ENCODE measurements around the gene KDM2A.

The KDM2A gene

DNA sequence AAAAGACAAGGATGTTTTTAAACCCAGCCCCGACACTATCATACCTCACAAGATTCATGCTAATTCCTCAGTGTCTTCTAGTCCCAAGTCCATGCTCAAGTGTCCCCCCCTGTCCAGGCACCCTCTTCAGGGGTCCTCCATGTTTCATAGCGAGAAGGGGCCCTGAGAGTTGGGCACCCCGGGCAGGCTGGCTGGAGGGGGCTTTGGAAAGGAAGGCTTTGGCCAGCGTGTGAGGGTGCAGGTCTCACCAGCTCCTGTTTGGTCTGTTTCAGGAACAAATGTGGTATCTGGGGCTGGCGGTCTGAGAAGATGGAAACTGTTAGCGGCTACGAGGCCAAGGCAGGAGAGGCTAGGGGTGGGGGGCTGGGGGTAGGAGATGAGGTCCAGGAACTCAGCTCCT lies 179.7 kb downstream of the KDM2A start:
- no peak for TF ChIP-seq CTCF (IDR thresholded peaks at IDR 0.05; ENCODE audit: low read depth, low read length)
- no peak for DNase-seq (ENCODE audit: extremely low read depth, low read depth)

GRCh38 chr11:67299471-67300191 lies 180.6 kb downstream of the KDM2A start:
- TF ChIP-seq CTCF (IDR thresholded peaks at IDR 0.05; ENCODE audit: low read depth, low read length) = no peak
- no peak for DNase-seq (ENCODE audit: extremely low read depth, low read depth)

DNA sequence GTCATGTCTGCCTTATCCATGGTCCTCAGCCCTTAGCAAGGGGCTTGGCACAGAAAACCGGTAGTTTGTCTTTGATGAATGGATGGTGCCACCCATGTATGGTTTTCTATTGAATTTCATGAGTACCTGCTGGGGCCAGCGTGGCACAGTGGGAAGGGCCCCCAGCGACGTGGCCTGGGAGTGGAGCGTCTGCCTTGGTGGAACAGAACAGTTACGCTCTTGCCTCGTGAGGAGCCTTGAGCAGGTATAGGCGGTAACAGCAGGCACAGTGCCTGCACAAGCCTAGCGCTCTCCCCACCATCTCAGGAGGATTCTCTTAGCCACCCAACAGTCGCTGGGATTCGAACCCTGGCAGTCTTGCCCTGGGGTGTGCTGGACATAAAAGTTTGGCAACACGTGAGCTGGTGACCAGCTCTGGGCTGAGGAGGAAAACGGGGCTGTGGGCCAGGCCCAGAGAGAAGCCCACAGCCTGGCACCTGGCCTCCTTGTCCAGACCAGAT lies 181.2 kb downstream of the KDM2A start:
- no peak for TF ChIP-seq CTCF (IDR thresholded peaks at IDR 0.05; ENCODE audit: low read depth, low read length)
- no peak for DNase-seq (ENCODE audit: extremely low read depth, low read depth)

- DNase-seq (ENCODE audit: extremely low read depth, low read depth) = no peak
- no peak for TF ChIP-seq CTCF (IDR thresholded peaks at IDR 0.05; ENCODE audit: low read depth, low read length)
Measured at GRCh38 chr11:67300756-67301312, 181.8 kb downstream of the KDM2A start.

DNA sequence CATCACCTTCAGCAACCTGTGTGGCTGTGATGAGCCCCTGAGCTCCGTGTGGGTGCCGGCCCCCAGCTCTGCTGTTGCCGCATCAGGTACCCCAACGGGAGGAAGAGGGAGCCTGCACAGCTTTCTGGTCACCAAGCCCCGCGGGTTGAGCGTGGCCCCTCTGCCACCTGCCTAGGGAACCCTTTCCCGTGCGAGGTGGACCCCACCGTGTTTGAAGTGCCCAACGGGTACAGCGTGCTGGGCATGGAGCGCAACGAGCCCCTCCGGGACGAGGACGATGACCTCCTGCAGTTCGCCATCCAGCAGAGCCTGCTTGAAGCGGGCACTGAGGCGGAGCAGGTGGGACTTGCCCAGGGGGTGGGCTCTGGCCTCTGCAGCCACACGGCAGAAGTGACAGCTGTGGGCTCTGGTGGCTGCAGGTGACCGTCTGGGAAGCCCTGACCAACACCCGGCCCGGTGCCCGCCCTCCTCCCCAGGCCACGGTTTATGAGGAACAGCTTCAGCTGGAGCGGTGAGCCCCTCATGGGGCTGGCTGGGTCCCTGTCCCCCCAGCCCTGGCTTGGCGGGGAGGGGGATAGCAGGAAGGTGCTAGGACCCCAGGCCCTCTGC lies 182.4 kb downstream of the KDM2A start:
- no peak for TF ChIP-seq CTCF (IDR thresholded peaks at IDR 0.05; ENCODE audit: low read depth, low read length)
- DNase-seq (ENCODE audit: extremely low read depth, low read depth) = no peak

DNA sequence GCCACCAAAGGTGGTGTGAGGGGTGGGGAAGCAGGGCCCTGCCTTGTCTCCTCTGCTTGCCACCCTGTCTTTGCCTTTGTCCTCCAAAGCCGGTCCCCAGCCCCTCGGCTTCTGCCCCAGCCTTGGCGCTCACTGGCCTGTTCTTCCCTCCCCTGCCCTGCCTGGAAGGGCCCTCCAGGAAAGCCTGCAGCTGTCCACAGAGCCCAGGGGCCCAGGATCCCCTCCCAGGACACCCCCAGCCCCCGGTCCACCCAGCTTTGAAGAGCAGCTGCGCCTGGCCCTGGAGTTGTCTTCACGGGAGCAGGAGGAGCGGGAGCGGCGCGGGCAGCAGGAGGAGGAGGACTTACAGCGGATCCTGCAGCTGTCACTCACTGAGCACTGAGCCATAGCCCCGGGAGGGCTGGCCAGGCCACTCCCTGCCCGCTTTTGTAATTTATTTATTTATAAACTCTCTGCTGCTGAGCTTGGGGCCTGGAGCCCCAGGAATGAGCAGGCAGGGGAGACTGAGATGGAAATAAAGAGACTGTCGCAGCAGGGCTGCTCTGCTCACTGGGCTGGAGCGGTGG lies 183.0 kb downstream of the KDM2A start:
- TF ChIP-seq CTCF (IDR thresholded peaks at IDR 0.05; ENCODE audit: low read depth, low read length) = no peak
- no peak for DNase-seq (ENCODE audit: extremely low read depth, low read depth)

Data from AG09319 (cell line).